Right atrium auricular region (tissue), 2 donors: ENCODE results near the gene TAGAP. TPM values are rescaled to one million over a fixed set of nuclear protein-coding genes. Genes with fewer than 3 reads are reported as not detected.

Experiments
- DNase-seq: peaks from one replicate; pipeline ENCODE4 v3.0.0-alpha.2; 2019; ENCODE audit warnings: low spot score
- H3K27ac ChIP-seq, 2 donors: fragments of 200-600 bp; sonication (generic); 1 replicate in 1 of 2; 2 replicates in 1 of 2; pipeline ENCODE4 v1.5.1; 2016 to 2019
- H3K27me3 ChIP-seq, 2 donors: fragments of 200-600 bp; sonication (generic); one replicate each; pipeline versions ENCODE4 v1.5.1 to v1.6.0; 2017 to 2019
- H3K36me3 ChIP-seq: fragments of 200-600 bp; sonication (generic); one replicate; pipeline ENCODE4 v1.5.1; 2016
- H3K4me1 ChIP-seq, 2 donors: fragments of 200-600 bp; sonication (generic); one replicate each; pipeline versions ENCODE4 v1.5.1 to v1.6.0; 2017 to 2019
- H3K4me3 ChIP-seq, 2 donors: fragments of 200-600 bp; sonication (generic); 1 replicate in 1 of 2; 2 replicates in 1 of 2; pipeline ENCODE4 v1.5.1; 2017 to 2019; ENCODE audit warnings: mild to moderate bottlenecking in 1 of 2, moderate library complexity in 1 of 2
- H3K9me3 ChIP-seq, 2 donors: fragments of 200-600 bp; sonication (generic); one replicate each; pipeline ENCODE4 v1.5.1; 2019
- CTCF ChIP-seq, 2 donors: fragments of 200-600 bp; sonication (generic); IDR thresholded peaks; one replicate each; pipeline ENCODE4 v1.5.1; 2019; ENCODE audit warnings: antibody characterized with exemption in 2 of 2
- total RNA-seq, 2 donors: library from RNA; depleted of rRNA; stranded (reverse); fragments of >200 nt; gene quantifications; one replicate each; pipeline ENCODE4 v1.1.0, GENCODE V29; 2016

Gene TAGAP
- total RNA-seq, 2 donors from 2014 or later = 2.0 to 3.2 TPM

- no peaks in the 10 kb centered on the region for H3K36me3 ChIP-seq
- no peak for TF ChIP-seq CTCF (IDR thresholded peaks at IDR 0.05)
- H3K27ac ChIP-seq = no peak overlapping the region
- H3K4me1 ChIP-seq = no peaks in the 10 kb centered on the region
- no peaks in the 10 kb centered on the region for H3K9me3 ChIP-seq
- DNase-seq = no peak
- H3K27me3 ChIP-seq = peaks cover 0 to 3% of the 10 kb centered on the region in 2 donors
- no peak overlapping the region for H3K4me3 ChIP-seq
Observed at GRCh38 chr6:159066483-159066882, 21.7 kb upstream of the TAGAP start.

- Histone ChIP-seq H3K36me3 (no peaks in the 10 kb centered on the region), H3K4me3 (no peak overlapping the region), H3K27ac (no peak overlapping the region), H3K27me3 (no peaks in the 10 kb centered on the region), H3K4me1 (no peaks in the 10 kb centered on the region), H3K9me3 (no peaks in the 10 kb centered on the region)
- TF ChIP-seq CTCF (IDR thresholded peaks at IDR 0.05) = no peak
- DNase-seq = no peak
Observed at GRCh38 chr6:159065759-159066329, 21.1 kb upstream of the TAGAP start.

GRCh38 chr6:159065091-159065490, 20.3 kb upstream of the TAGAP start:
- H3K4me3 ChIP-seq = no peak overlapping the region
- no peak overlapping the region for H3K27ac ChIP-seq
- DNase-seq = no peak
- TF ChIP-seq CTCF (IDR thresholded peaks at IDR 0.05) = no peak
- H3K36me3 ChIP-seq = no peaks in the 10 kb centered on the region
- no peaks in the 10 kb centered on the region for H3K9me3 ChIP-seq
- no peaks in the 10 kb centered on the region for H3K4me1 ChIP-seq
- no peaks in the 10 kb centered on the region for H3K27me3 ChIP-seq

GRCh38 chr6:159064477-159064876, 19.7 kb upstream of the TAGAP start:
- TF ChIP-seq CTCF (IDR thresholded peaks at IDR 0.05) = no peak
- H3K4me1 ChIP-seq = no peaks in the 10 kb centered on the region

GRCh38 chr6:159063549-159063948, 18.8 kb upstream of the TAGAP start:
- H3K27ac ChIP-seq = no peak overlapping the region
- no peaks in the 10 kb centered on the region for H3K36me3 ChIP-seq
- no peak for DNase-seq
- no peak for TF ChIP-seq CTCF (IDR thresholded peaks at IDR 0.05)
- H3K4me3 ChIP-seq = no peak overlapping the region
- no peaks in the 10 kb centered on the region for H3K27me3 ChIP-seq
- no peaks in the 10 kb centered on the region for H3K4me1 ChIP-seq
- H3K9me3 ChIP-seq = no peaks in the 10 kb centered on the region

More at GRCh38 chr6:159064477-159064876, 19.7 kb upstream of the TAGAP start:
- H3K4me3 ChIP-seq = no peak overlapping the region
- no peak for DNase-seq
- H3K9me3 ChIP-seq = no peaks in the 10 kb centered on the region
- H3K27me3 ChIP-seq = no peaks in the 10 kb centered on the region
- no peak overlapping the region for H3K27ac ChIP-seq
- no peaks in the 10 kb centered on the region for H3K36me3 ChIP-seq

GRCh38 chr6:159062976-159063375, 18.2 kb upstream of the TAGAP start:
- no peak for TF ChIP-seq CTCF (IDR thresholded peaks at IDR 0.05)
- no peak for DNase-seq
- Histone ChIP-seq H3K4me3 (no peak overlapping the region), H3K9me3 (no peaks in the 10 kb centered on the region), H3K27me3 (no peaks in the 10 kb centered on the region), H3K4me1 (no peaks in the 10 kb centered on the region), H3K27ac (no peak overlapping the region), H3K36me3 (no peaks in the 10 kb centered on the region)
